PC-3 (cell line): ENCODE data around the gene SCYL1.

Experiments
- EZH2 ChIP-seq: fragments of 300-600 bp; sonication (generic); IDR thresholded peaks from one replicate; pipeline ENCODE4 v1.6.1; 2017; ENCODE audit warnings: antibody characterized with exemption, mild to moderate bottlenecking, low read length; ENCODE audit not compliant: unreplicated experiment
- TF ChIP-seq, protein P1 (sequence below): fragments of 300-600 bp; sonication (generic); conservative IDR thresholded peaks from 2 replicates; pipeline ENCODE4 v1.5.1; 2017; ENCODE audit warnings: antibody characterized with exemption, low read depth, mild to moderate bottlenecking, low read length

DNA sequence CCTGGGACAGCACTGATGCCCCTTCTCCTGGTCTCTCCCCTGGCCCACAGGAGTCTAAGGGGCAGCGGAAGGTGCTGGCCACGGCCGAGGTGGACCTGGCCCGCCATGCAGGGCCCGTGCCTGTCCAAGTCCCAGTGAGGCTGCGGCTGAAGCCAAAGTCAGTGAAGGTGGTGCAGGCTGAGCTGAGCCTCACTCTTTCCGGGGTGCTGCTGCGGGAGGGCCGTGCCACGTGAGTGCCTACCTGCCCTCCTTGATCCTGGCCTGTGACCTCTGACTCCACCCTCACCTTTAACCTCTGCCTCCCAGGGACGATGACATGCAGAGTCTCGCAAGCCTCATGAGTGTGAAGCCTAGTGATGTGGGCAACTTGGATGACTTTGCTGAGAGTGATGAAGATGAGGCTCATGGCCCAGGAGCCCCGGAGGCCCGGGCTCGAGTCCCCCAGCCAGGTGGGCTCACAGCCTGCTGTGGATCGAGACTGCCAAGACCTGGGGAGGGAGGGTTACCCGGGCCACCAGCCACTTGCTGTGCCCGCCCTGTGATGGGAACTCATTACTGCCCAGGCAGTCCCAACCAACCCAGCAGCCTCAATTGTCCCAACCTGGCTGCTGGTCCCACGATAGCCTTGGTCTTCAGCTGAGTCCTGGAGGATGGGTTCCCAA, 55.3 kb downstream of the SCYL1 start:
- TF ChIP-seq, protein P1, sequence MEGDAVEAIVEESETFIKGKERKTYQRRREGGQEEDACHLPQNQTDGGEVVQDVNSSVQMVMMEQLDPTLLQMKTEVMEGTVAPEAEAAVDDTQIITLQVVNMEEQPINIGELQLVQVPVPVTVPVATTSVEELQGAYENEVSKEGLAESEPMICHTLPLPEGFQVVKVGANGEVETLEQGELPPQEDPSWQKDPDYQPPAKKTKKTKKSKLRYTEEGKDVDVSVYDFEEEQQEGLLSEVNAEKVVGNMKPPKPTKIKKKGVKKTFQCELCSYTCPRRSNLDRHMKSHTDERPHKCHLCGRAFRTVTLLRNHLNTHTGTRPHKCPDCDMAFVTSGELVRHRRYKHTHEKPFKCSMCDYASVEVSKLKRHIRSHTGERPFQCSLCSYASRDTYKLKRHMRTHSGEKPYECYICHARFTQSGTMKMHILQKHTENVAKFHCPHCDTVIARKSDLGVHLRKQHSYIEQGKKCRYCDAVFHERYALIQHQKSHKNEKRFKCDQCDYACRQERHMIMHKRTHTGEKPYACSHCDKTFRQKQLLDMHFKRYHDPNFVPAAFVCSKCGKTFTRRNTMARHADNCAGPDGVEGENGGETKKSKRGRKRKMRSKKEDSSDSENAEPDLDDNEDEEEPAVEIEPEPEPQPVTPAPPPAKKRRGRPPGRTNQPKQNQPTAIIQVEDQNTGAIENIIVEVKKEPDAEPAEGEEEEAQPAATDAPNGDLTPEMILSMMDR: no peak
- no peak for TF ChIP-seq EZH2
